H9 (cell line): ENCODE results near the gene TUNAR. TPM values are rescaled to one million over a fixed set of nuclear protein-coding genes. Genes with fewer than 3 reads are reported as not detected.

Source experiments
- DNase-seq: peaks from one replicate; pipeline ENCODE4 v3.0.0-alpha.2; 2017
- H2AFZ ChIP-seq: one replicate; pipeline ENCODE4 v1.6.1; 2013; ENCODE audit warnings: mild to moderate bottlenecking, low read length, control low read depth, moderate library complexity
- H2AK5ac ChIP-seq: 2 replicates; pipeline ENCODE4 v1.6.1; 2013; ENCODE audit warnings: low read length, control low read depth, mixed read lengths; ENCODE audit not compliant: insufficient read length
- H2BK120ac ChIP-seq: one replicate; pipeline ENCODE4 v1.6.1; 2013; ENCODE audit warnings: low read depth, mild to moderate bottlenecking, low read length, control low read depth, inconsistent platforms; ENCODE audit not compliant: poor library complexity, severe bottlenecking
- H2BK12ac ChIP-seq: 2 replicates; pipeline ENCODE4 v1.6.1; 2013; ENCODE audit warnings: low read length, control low read depth, mixed read lengths, low read depth; ENCODE audit not compliant: insufficient read length
- H2BK15ac ChIP-seq: 2 replicates; pipeline ENCODE4 v1.6.1; 2013; ENCODE audit warnings: low read depth, low read length, control low read depth
- H2BK20ac ChIP-seq: one replicate; pipeline ENCODE4 v1.6.1; 2013; ENCODE audit warnings: low read depth, mild to moderate bottlenecking, low read length, control low read depth, inconsistent platforms; ENCODE audit not compliant: poor library complexity, severe bottlenecking
- H2BK5ac ChIP-seq: 2 replicates; pipeline ENCODE4 v1.6.1; 2013; ENCODE audit warnings: low read length, control low read depth, mixed read lengths; ENCODE audit not compliant: insufficient read length
- H3K14ac ChIP-seq: 2 replicates; pipeline ENCODE4 v1.6.1; 2013; ENCODE audit warnings: low read length, control low read depth; ENCODE audit not compliant: insufficient read depth
- H3K18ac ChIP-seq: 2 replicates; pipeline ENCODE4 v1.6.1; 2013; ENCODE audit warnings: low read depth, mild to moderate bottlenecking, mixed read lengths, low read length, control low read depth; ENCODE audit not compliant: insufficient read length
- H3K23ac ChIP-seq: 2 replicates; pipeline ENCODE4 v1.6.1; 2013; ENCODE audit warnings: low read length, control low read depth, mixed read lengths, low read depth; ENCODE audit not compliant: insufficient read length
- H3K23me2 ChIP-seq: 2 replicates; pipeline ENCODE4 v1.6.1; 2013; ENCODE audit warnings: low read depth, mild to moderate bottlenecking, mixed read lengths, low read length, control low read depth; ENCODE audit not compliant: insufficient read length, poor library complexity, severe bottlenecking
- H3K27ac ChIP-seq: 2 replicates; pipeline ENCODE4 v1.5.1; 2013; ENCODE audit warnings: low read length, control low read depth, mixed read lengths, low read depth; ENCODE audit not compliant: insufficient read length
- H3K27me3 ChIP-seq: 2 replicates; pipeline ENCODE4 v1.6.1; 2013; ENCODE audit warnings: low read length, control low read depth, inconsistent platforms; ENCODE audit not compliant: insufficient read depth
- H3K4ac ChIP-seq: 2 replicates; pipeline ENCODE4 v1.6.1; 2013; ENCODE audit warnings: low read depth, mild to moderate bottlenecking, control low read depth, inconsistent platforms, low read length, moderate library complexity
- H3K4me1 ChIP-seq: 2 replicates; pipeline ENCODE4 v1.6.1; 2013; ENCODE audit warnings: low read length, control low read depth, inconsistent platforms; ENCODE audit not compliant: insufficient read depth
- H3K4me2 ChIP-seq: 2 replicates; pipeline ENCODE4 v1.6.1; 2013; ENCODE audit warnings: low read length, control low read depth, mixed read lengths; ENCODE audit not compliant: insufficient read length, insufficient read depth
- H3K56ac ChIP-seq: 2 replicates; pipeline ENCODE4 v1.6.1; 2013; ENCODE audit warnings: low read depth, mild to moderate bottlenecking, mixed read lengths, low read length, control low read depth; ENCODE audit not compliant: insufficient read length
- H3K79me1 ChIP-seq: 2 replicates; pipeline ENCODE4 v1.6.1; 2013; ENCODE audit warnings: low read depth, mild to moderate bottlenecking, moderate library complexity, low read length, control low read depth, inconsistent platforms; ENCODE audit not compliant: insufficient read depth, poor library complexity, severe bottlenecking
- H3K79me2 ChIP-seq: 2 replicates; pipeline ENCODE4 v1.6.1; 2013; ENCODE audit warnings: low read length, control low read depth, inconsistent platforms; ENCODE audit not compliant: insufficient read depth
- H3K9ac ChIP-seq: 2 replicates; pipeline ENCODE4 v1.6.1; 2013; ENCODE audit warnings: low read length, control low read depth, mixed read lengths; ENCODE audit not compliant: insufficient read length; ENCODE audit errors: extremely low read depth
- H3K9me3 ChIP-seq: one replicate; pipeline ENCODE4 v1.6.1; 2013; ENCODE audit warnings: low read depth, low read length, inconsistent platforms; ENCODE audit not compliant: control insufficient read depth
- H3T11ph ChIP-seq: one replicate; pipeline ENCODE4 v1.6.1; 2013; ENCODE audit warnings: mild to moderate bottlenecking, low read length, control low read depth, inconsistent platforms
- H4K20me1 ChIP-seq: one replicate; pipeline ENCODE4 v1.6.1; 2013; ENCODE audit not compliant: control insufficient read depth, insufficient read length, insufficient read depth
- H4K5ac ChIP-seq: 2 replicates; pipeline ENCODE4 v1.6.1; 2013; ENCODE audit warnings: low read depth, mild to moderate bottlenecking, mixed read lengths, low read length, control low read depth; ENCODE audit not compliant: insufficient read length
- H4K8ac ChIP-seq: replicated peaks from 2 replicates; pipeline ENCODE4 v1.6.1; 2013; ENCODE audit warnings: low read length, control low read depth, mixed read lengths, low read depth; ENCODE audit not compliant: insufficient read length
- H4K91ac ChIP-seq: 2 replicates; pipeline ENCODE4 v1.6.1; 2013; ENCODE audit warnings: low read depth, mild to moderate bottlenecking, moderate library complexity, mixed read lengths, low read length, control low read depth; ENCODE audit not compliant: insufficient read length
- H3K27ac Mint-ChIP-seq, 3 experiments: 2 replicates in 2 of 3; 3 replicates in 1 of 3; pipeline ENCODE4 v1.8.0; 2020 to 2021; ENCODE audit warnings: mixed read lengths in 3 of 3, mild to moderate bottlenecking in 1 of 3, moderate library complexity in 1 of 3
- H3K27me3 Mint-ChIP-seq: 2 replicates; pipeline ENCODE4 v1.8.0; 2021; ENCODE audit warnings: low read depth, mild to moderate bottlenecking, moderate library complexity, mixed read lengths
- H3K36me3 Mint-ChIP-seq, 3 experiments: 2 replicates in 2 of 3; 3 replicates in 1 of 3; pipeline ENCODE4 v1.8.0; 2020 to 2021; ENCODE audit warnings: low read depth in 3 of 3, mixed read lengths in 3 of 3; ENCODE audit not compliant: insufficient read depth in 1 of 3
- H3K4me1 Mint-ChIP-seq, 2 experiments: 2 replicates each; pipeline ENCODE4 v1.8.0; 2020; ENCODE audit warnings: mixed read lengths in 2 of 2
- H3K4me3 Mint-ChIP-seq, 2 experiments: 2 replicates in 1 of 2; 3 replicates in 1 of 2; pipeline ENCODE4 v1.8.0; 2020 to 2021; ENCODE audit warnings: mild to moderate bottlenecking in 2 of 2, mixed read lengths in 2 of 2, moderate library complexity in 1 of 2
- H3K9me3 Mint-ChIP-seq, 2 experiments: 2 replicates in 1 of 2; 3 replicates in 1 of 2; pipeline ENCODE4 v1.8.0; 2020; ENCODE audit warnings: mild to moderate bottlenecking in 2 of 2, mixed read lengths in 2 of 2, moderate library complexity in 1 of 2
- CTCF ChIP-seq: fragments of 200-600 bp; sonication (generic); conservative IDR thresholded peaks from 3 replicates; pipeline ENCODE4 v1.8.0; 2021; ENCODE audit warnings: antibody characterized with exemption, mild to moderate bottlenecking
- WGBS: extraction: QIAGEN DNeasy Blood & Tissue Kit; methylation state at CpG from one replicate; pipeline ENCODE4 v1.1.7; 2013; ENCODE audit warnings: missing lambda C conversion rate, low lambda C conversion rate, mixed read lengths; ENCODE audit not compliant: insufficient read length; ENCODE audit errors: extremely low coverage; 5-methylcytosine and 5-hydroxymethylcytosine counted together
- total RNA-seq: library from RNA; stranded (reverse); gene quantifications from 2 replicates; pipeline ENCODE4 v1.2.1, GENCODE V29; 2021

Gene TUNAR
- total RNA-seq, 1 experiment from 2014 or later, result 26.2 TPM

GRCh38 chr14:95915330-95915729, 38.7 kb downstream of the TUNAR start:
- no peak overlapping the region for H3T11ph ChIP-seq
- no peak overlapping the region for H3K4me3 Mint-ChIP-seq
- H3K4me2 ChIP-seq, result no peak overlapping the region
- H3K27me3 Mint-ChIP-seq, result no peaks in the 10 kb centered on the region
- H3K27me3 ChIP-seq, result no peaks in the 10 kb centered on the region
- no peaks in the 10 kb centered on the region for H3K9me3 ChIP-seq
- H4K91ac ChIP-seq, result no peak overlapping the region
- H2AK5ac ChIP-seq, result no peak overlapping the region
- H2BK5ac ChIP-seq, result no peak overlapping the region
- no peaks in the 10 kb centered on the region for H4K20me1 ChIP-seq
- H4K5ac ChIP-seq, result no peak overlapping the region
- TF ChIP-seq CTCF, result peak; percentile 20; the same call in 1 of the 3 replicates
- no peak overlapping the region for H3K9ac ChIP-seq
- no peak overlapping the region for H3K18ac ChIP-seq
- H3K27ac ChIP-seq, result no peak overlapping the region
- no peak overlapping the region for H3K4ac ChIP-seq
- no peak overlapping the region for H3K14ac ChIP-seq
- H3K79me2 ChIP-seq, result no peaks in the 10 kb centered on the region
- peaks cover 3% of the 10 kb centered on the region for H3K23me2 ChIP-seq
- no peak overlapping the region for H4K8ac ChIP-seq
- peaks cover 0 to 3% (median 0%) of the 10 kb centered on the region in 3 experiments; a peak in 3 of 7 replicates for H3K36me3 Mint-ChIP-seq
- no peak overlapping the region for H2AFZ ChIP-seq
- H2BK12ac ChIP-seq, result no peak overlapping the region
- H3K79me1 ChIP-seq, result no peaks in the 10 kb centered on the region
- DNase-seq, result peak; percentile 79
- no peak overlapping the region for H2BK20ac ChIP-seq
- no peak overlapping the region for H2BK15ac ChIP-seq
- no peak overlapping the region for H3K56ac ChIP-seq
- H2BK120ac ChIP-seq, result no peak overlapping the region
- H3K4me1 ChIP-seq, result peaks cover 14% of the 10 kb centered on the region; the same call in 1 of the 2 replicates
- H3K4me1 Mint-ChIP-seq, result peaks cover 19 to 34% of the 10 kb centered on the region in 2 experiments
- H3K27ac Mint-ChIP-seq, result peak overlapping the region; percentile 36 to 88 (median 36); a peak in 3 of 7 replicates
- H3K23ac ChIP-seq, result no peak overlapping the region
- H3K9me3 Mint-ChIP-seq, result no peaks in the 10 kb centered on the region
- WGBS, result no CpG with 5 or more reads among the region's 7 CpGs
